Measurements from ENCODE around the gene GKN2. TPM values are rescaled to one million over a fixed set of nuclear protein-coding genes. Genes with fewer than 3 reads are reported as not detected.

GKN2 gene
- polyA plus RNA-seq, 1 of the 3 experiments (the other 2 are of a cell fraction) = not detected

DNA sequence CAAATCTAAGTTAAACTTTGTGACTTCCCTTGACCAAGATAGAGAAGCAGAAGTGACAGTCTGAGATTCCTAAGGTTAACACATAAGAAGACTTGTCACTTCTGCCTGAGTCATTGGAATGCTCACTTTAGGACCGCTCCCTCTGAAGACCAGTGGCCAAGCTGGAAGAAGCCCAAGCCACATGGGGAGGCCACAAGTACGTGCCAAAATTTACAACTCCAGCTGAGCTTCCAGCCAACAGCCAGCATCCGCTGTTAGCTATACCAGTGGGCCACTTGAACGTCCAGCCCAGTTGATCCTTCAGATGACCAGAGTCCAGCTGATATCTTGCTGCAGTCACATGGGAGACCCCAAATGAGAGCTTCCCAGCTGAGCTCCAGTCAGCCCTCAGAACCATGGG, 42.2 kb upstream of the GKN2 start:
- no peak overlapping the region for H2AFZ ChIP-seq (ENCODE audit: low read depth)
- CTCF ChIA-PET = interaction anchor here (1.1 to 1.2 kb wide), 2 partner anchors 9 to 70 kb away, joined by 3 read pairs; no protein-coding TSS in a partner anchor
- POLR2A ChIA-PET = no interaction called here
- no peaks in the 10 kb centered on the region for H3K36me3 ChIP-seq (replicated peaks in 1 of 2; ENCODE audit: control insufficient read depth in 1 of 2, insufficient read depth in 2 of 2, low read length in 1 of 2)
- H3K9ac ChIP-seq = no peak overlapping the region
- no peak for TF ChIP-seq FOSL2 (IDR thresholded peaks at IDR 0.05; ENCODE audit: borderline replicate concordance, low read depth)
- TF ChIP-seq EZH2phosphoT487 (IDR thresholded peaks at IDR 0.05; ENCODE audit: borderline replicate concordance, low read depth) = no peak
- no peak overlapping the region for H3K4me3 ChIP-seq (ENCODE audit: low read depth in 2 of 2, low read length in 1 of 2)
- H3F3A ChIP-seq (replicated peaks; ENCODE audit: insufficient read depth) = no peaks in the 10 kb centered on the region
- no peak overlapping the region for H3K27ac ChIP-seq (ENCODE audit: low read depth in 2 of 2, low read length in 1 of 2)
- no peaks in the 10 kb centered on the region for H3K9me2 ChIP-seq
- H3K79me2 ChIP-seq (ENCODE audit: insufficient read depth) = no peaks in the 10 kb centered on the region
- H3K4me1 ChIP-seq (ENCODE audit: control insufficient read depth in 1 of 2, insufficient read depth in 2 of 2, low read depth in 1 of 2, low read length in 1 of 2) = no peaks in the 10 kb centered on the region
- DNase-seq = no peak
- no peaks in the 10 kb centered on the region for H4K20me1 ChIP-seq (ENCODE audit: insufficient read depth)
- H3K9me3 ChIP-seq = no peaks in the 10 kb centered on the region
- H3K27me3 ChIP-seq (ENCODE audit: insufficient read depth) = no peaks in the 10 kb centered on the region
- 43% methylated on average over 3 of the region's 4 CpGs for WGBS (ENCODE audit: low lambda C conversion rate)
- H3K4me2 ChIP-seq = no peak overlapping the region

GRCh38 chr2:68993660-68994059, 41.0 kb upstream of the GKN2 start:
- H3K36me3 ChIP-seq (replicated peaks in 1 of 2; ENCODE audit: control insufficient read depth in 1 of 2, insufficient read depth in 2 of 2, low read length in 1 of 2) = no peaks in the 10 kb centered on the region
- no peak overlapping the region for H3K4me3 ChIP-seq (ENCODE audit: low read depth in 2 of 2, low read length in 1 of 2)
- WGBS (ENCODE audit: low lambda C conversion rate) = 83% methylated on average over 7 of the region's 7 CpGs
- no peaks in the 10 kb centered on the region for H3K27me3 ChIP-seq (ENCODE audit: insufficient read depth)
- no peak overlapping the region for H2AFZ ChIP-seq (ENCODE audit: low read depth)
- CTCF ChIA-PET = interaction anchor here (1.1 to 2.6 kb wide), 4 partner anchors 12 to 313 kb away, joined by 3 to 11 read pairs (median 4); no protein-coding TSS in a partner anchor
- DNase-seq = no peak
- H3K4me1 ChIP-seq (ENCODE audit: control insufficient read depth in 1 of 2, insufficient read depth in 2 of 2, low read depth in 1 of 2, low read length in 1 of 2) = no peaks in the 10 kb centered on the region
- no peaks in the 10 kb centered on the region for H3K9me3 ChIP-seq
- H4K20me1 ChIP-seq (ENCODE audit: insufficient read depth) = no peaks in the 10 kb centered on the region
- no peaks in the 10 kb centered on the region for H3K9me2 ChIP-seq
- no peaks in the 10 kb centered on the region for H3F3A ChIP-seq (replicated peaks; ENCODE audit: insufficient read depth)
- no peak overlapping the region for H3K9ac ChIP-seq
- POLR2A ChIA-PET = no interaction called here
- TF ChIP-seq, protein P1, sequence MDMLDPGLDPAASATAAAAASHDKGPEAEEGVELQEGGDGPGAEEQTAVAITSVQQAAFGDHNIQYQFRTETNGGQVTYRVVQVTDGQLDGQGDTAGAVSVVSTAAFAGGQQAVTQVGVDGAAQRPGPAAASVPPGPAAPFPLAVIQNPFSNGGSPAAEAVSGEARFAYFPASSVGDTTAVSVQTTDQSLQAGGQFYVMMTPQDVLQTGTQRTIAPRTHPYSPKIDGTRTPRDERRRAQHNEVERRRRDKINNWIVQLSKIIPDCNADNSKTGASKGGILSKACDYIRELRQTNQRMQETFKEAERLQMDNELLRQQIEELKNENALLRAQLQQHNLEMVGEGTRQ (IDR thresholded peaks at IDR 0.05; ENCODE audit: borderline replicate concordance, low read depth, low read length) = no peak
- TF ChIP-seq CHD2 (IDR thresholded peaks at IDR 0.05; ENCODE audit: low read length, partially characterized antibody) = no peak
- no peak for TF ChIP-seq SIN3A (IDR thresholded peaks at IDR 0.05; ENCODE audit: borderline replicate concordance, low read depth, low read length)
- TF ChIP-seq TEAD4 (IDR thresholded peaks at IDR 0.05; ENCODE audit: borderline replicate concordance, insufficient read depth) = no peak
- no peak for TF ChIP-seq FOXM1 (IDR thresholded peaks at IDR 0.05; ENCODE audit: low read depth)
- no peak for TF ChIP-seq MXI1 (IDR thresholded peaks at IDR 0.05; ENCODE audit: low read depth, low read length)
- no peak overlapping the region for H3K27ac ChIP-seq (ENCODE audit: low read depth in 2 of 2, low read length in 1 of 2)
- no peak overlapping the region for H3K4me2 ChIP-seq
- H3K79me2 ChIP-seq (ENCODE audit: insufficient read depth) = no peaks in the 10 kb centered on the region

GRCh38 chr2:68992933-68993332, 40.2 kb upstream of the GKN2 start:
- no peak overlapping the region for H3K9ac ChIP-seq
- H3K9me2 ChIP-seq = no peaks in the 10 kb centered on the region
- H3F3A ChIP-seq (replicated peaks; ENCODE audit: insufficient read depth) = no peaks in the 10 kb centered on the region
- H3K9me3 ChIP-seq = no peaks in the 10 kb centered on the region
- no peak overlapping the region for H2AFZ ChIP-seq (ENCODE audit: low read depth)
- H3K4me3 ChIP-seq (ENCODE audit: low read depth in 2 of 2, low read length in 1 of 2) = no peak overlapping the region
- H3K79me2 ChIP-seq (ENCODE audit: insufficient read depth) = no peaks in the 10 kb centered on the region
- H3K4me1 ChIP-seq (ENCODE audit: control insufficient read depth in 1 of 2, insufficient read depth in 2 of 2, low read depth in 1 of 2, low read length in 1 of 2) = no peaks in the 10 kb centered on the region
- no peaks in the 10 kb centered on the region for H4K20me1 ChIP-seq (ENCODE audit: insufficient read depth)
- ChIA-PET CTCF (interaction anchor here (1.4 to 2.6 kb wide), 3 partner anchors 13 to 314 kb away, joined by 3 to 11 read pairs (median 4); no protein-coding TSS in a partner anchor), POLR2A (no interaction called here)
- H3K4me2 ChIP-seq = no peak overlapping the region
- WGBS (ENCODE audit: low lambda C conversion rate) = 67% methylated on average over 3 of the region's 3 CpGs
- H3K36me3 ChIP-seq (replicated peaks in 1 of 2; ENCODE audit: control insufficient read depth in 1 of 2, insufficient read depth in 2 of 2, low read length in 1 of 2) = no peaks in the 10 kb centered on the region
- H3K27ac ChIP-seq (ENCODE audit: low read depth in 2 of 2, low read length in 1 of 2) = no peak overlapping the region
- H3K27me3 ChIP-seq (ENCODE audit: insufficient read depth) = no peaks in the 10 kb centered on the region
- no peak for DNase-seq
- no peak for TF ChIP-seq EZH2phosphoT487 (IDR thresholded peaks at IDR 0.05; ENCODE audit: borderline replicate concordance, low read depth)
- TF ChIP-seq, protein P2, sequence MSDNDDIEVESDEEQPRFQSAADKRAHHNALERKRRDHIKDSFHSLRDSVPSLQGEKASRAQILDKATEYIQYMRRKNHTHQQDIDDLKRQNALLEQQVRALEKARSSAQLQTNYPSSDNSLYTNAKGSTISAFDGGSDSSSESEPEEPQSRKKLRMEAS (IDR thresholded peaks at IDR 0.05; ENCODE audit: low read depth) = no peak
- TF ChIP-seq GATA2 (CRISPR knock-in tag; IDR thresholded peaks at IDR 0.05) = no peak
- TF ChIP-seq, protein P3, sequence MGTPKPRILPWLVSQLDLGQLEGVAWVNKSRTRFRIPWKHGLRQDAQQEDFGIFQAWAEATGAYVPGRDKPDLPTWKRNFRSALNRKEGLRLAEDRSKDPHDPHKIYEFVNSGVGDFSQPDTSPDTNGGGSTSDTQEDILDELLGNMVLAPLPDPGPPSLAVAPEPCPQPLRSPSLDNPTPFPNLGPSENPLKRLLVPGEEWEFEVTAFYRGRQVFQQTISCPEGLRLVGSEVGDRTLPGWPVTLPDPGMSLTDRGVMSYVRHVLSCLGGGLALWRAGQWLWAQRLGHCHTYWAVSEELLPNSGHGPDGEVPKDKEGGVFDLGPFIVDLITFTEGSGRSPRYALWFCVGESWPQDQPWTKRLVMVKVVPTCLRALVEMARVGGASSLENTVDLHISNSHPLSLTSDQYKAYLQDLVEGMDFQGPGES (IDR thresholded peaks at IDR 0.05; ENCODE audit: low read depth, low read length) = no peak
- no peak for TF ChIP-seq FOXJ3 (CRISPR knock-in tag; IDR thresholded peaks at IDR 0.05)
- no peak for TF ChIP-seq MXI1 (IDR thresholded peaks at IDR 0.05; ENCODE audit: low read depth, low read length)
- no peak for TF ChIP-seq REST (IDR thresholded peaks at IDR 0.05; ENCODE audit: low read depth, low read length)
- no peak for TF ChIP-seq TCF12 (IDR thresholded peaks at IDR 0.05)
- no peak for TF ChIP-seq TAF1 (IDR thresholded peaks at IDR 0.05; ENCODE audit: borderline replicate concordance, low read depth, low read length)
